Natural killer cell (primary cell): ENCODE results near the gene PASK. TPM values are rescaled to one million over a fixed set of nuclear protein-coding genes. Genes with fewer than 3 reads are reported as not detected.

Experiments
- ATAC-seq, 3 donors: fragments of 150-1000 bp in 2 of 3; fragments of 200-7000 bp in 1 of 3; cut with Tn5 transposase; 1 replicate in 1 of 3; 2 replicates in 2 of 3; pipeline ENCODE4 v1.10.0; 2021; ENCODE audit warnings: mild to moderate bottlenecking in 2 of 3, moderate library complexity in 2 of 3
- DNase-seq, 2 donors: peaks; one replicate each; pipeline versions ENCODE4 v3.0.0 to v3.0.0-alpha.2; 2013 to 2021; ENCODE audit warnings: mixed read lengths in 1 of 2
- H3K27ac ChIP-seq: one replicate; pipeline ENCODE4 v1.5.1; 2013; ENCODE audit warnings: mild to moderate bottlenecking, low read length
- H3K27me3 ChIP-seq: one replicate; pipeline ENCODE4 v1.6.1; 2013; ENCODE audit warnings: low read length; ENCODE audit not compliant: control insufficient read depth, insufficient read depth
- H3K36me3 ChIP-seq: one replicate; pipeline ENCODE4 v1.6.1; 2013; ENCODE audit warnings: low read length; ENCODE audit not compliant: control insufficient read depth, insufficient read depth
- H3K4me1 ChIP-seq: one replicate; pipeline ENCODE4 v1.6.1; 2013; ENCODE audit warnings: low read length; ENCODE audit not compliant: control insufficient read depth, insufficient read depth
- H3K4me3 ChIP-seq: one replicate; pipeline ENCODE4 v1.5.1; 2013; ENCODE audit warnings: low read length
- H3K9me3 ChIP-seq: one replicate; pipeline ENCODE4 v1.6.1; 2013; ENCODE audit warnings: low read length; ENCODE audit not compliant: control insufficient read depth, insufficient read depth
- H3K27ac Mint-ChIP-seq, 2 donors: one replicate each; pipeline ENCODE4 v1.8.0; 2022; ENCODE audit warnings: mild to moderate bottlenecking in 2 of 2, mixed read lengths in 2 of 2, moderate library complexity in 1 of 2
- H3K27me3 Mint-ChIP-seq, 2 donors: one replicate each; pipeline ENCODE4 v1.8.0; 2022; ENCODE audit warnings: low read depth in 2 of 2, mixed read lengths in 2 of 2
- H3K36me3 Mint-ChIP-seq: one replicate; pipeline ENCODE4 v1.8.0; 2022; ENCODE audit warnings: mixed read lengths
- H3K4me1 Mint-ChIP-seq, 2 donors: one replicate each; pipeline ENCODE4 v1.8.0; 2022; ENCODE audit warnings: mixed read lengths in 2 of 2
- H3K4me3 Mint-ChIP-seq: one replicate; pipeline ENCODE4 v1.8.0; 2022; ENCODE audit warnings: mild to moderate bottlenecking, moderate library complexity, mixed read lengths
- H3K9me3 Mint-ChIP-seq, 2 donors: one replicate each; pipeline ENCODE4 v1.8.0; 2022; ENCODE audit warnings: mixed read lengths in 2 of 2
- CTCF ChIP-seq: fragments of 200-600 bp; IDR thresholded peaks from one replicate; pipeline ENCODE4 v1.8.0; 2022; ENCODE audit warnings: antibody characterized with exemption
- WGBS: methylation state at CpG from one replicate; pipeline ENCODE4 v1.1.7; 2013; ENCODE audit warnings: missing lambda C conversion rate; ENCODE audit not compliant: insufficient coverage; 5-methylcytosine and 5-hydroxymethylcytosine counted together
- intact Hi-C: fragments of 100-400 bp; cut with micrococcal nuclease; formaldehyde crosslinking; loops from one replicate; pipeline ENCODE4 v1.14.2; 2022
- total RNA-seq, 4 donors: library from RNA; stranded (reverse); fragments of 120-200 nt in 1 of 4; gene quantifications; one replicate each; pipeline versions ENCODE4 v1.2.3 to v1.2.4, GENCODE V29; 2013 to 2022

Gene PASK
- total RNA-seq, 3 donors from 2014 or later (not counting 1 experiment from before 2014, with no cell fraction given): 27.9 to 45.2 (median 36.2) TPM

- Mint-ChIP-seq H3K4me3 (no peak overlapping the region), H3K27me3 (no peaks in the 10 kb centered on the region), H3K27ac (no peak overlapping the region), H3K36me3 (no peaks in the 10 kb centered on the region), H3K4me1 (no peaks in the 10 kb centered on the region), H3K9me3 (no peaks in the 10 kb centered on the region)
- H3K4me3 ChIP-seq: no peak overlapping the region
- ATAC-seq (no peak), DNase-seq (no peak)
- TF ChIP-seq CTCF: no peak
- no peaks in the 10 kb centered on the region for H3K4me1 ChIP-seq
- 97% methylated on average over 11 of the region's 11 CpGs for WGBS
- H3K27ac ChIP-seq: no peak overlapping the region
- H3K27me3 ChIP-seq: no peaks in the 10 kb centered on the region
- no peaks in the 10 kb centered on the region for H3K9me3 ChIP-seq
- intact Hi-C loops: no loop called here
- H3K36me3 ChIP-seq: peaks cover 2% of the 10 kb centered on the region
Measured at GRCh38 chr2:241185961-241186360, 36.7 kb upstream of the PASK start.

GRCh38 chr2:241184901-241185300 is 35.6 kb upstream of the PASK start:
- H3K4me1 Mint-ChIP-seq: no peaks in the 10 kb centered on the region
- H3K36me3 ChIP-seq: peaks cover 3% of the 10 kb centered on the region
- intact Hi-C loops: no loop called here
- H3K27me3 ChIP-seq: no peaks in the 10 kb centered on the region
- H3K27me3 Mint-ChIP-seq: no peaks in the 10 kb centered on the region
- no peak overlapping the region for H3K4me3 Mint-ChIP-seq
- no peaks in the 10 kb centered on the region for H3K4me1 ChIP-seq
- no peaks in the 10 kb centered on the region for H3K36me3 Mint-ChIP-seq
- no peak overlapping the region for H3K4me3 ChIP-seq
- no peak for TF ChIP-seq CTCF
- no peaks in the 10 kb centered on the region for H3K9me3 Mint-ChIP-seq
- WGBS: 77% methylated on average over 9 of the region's 9 CpGs
- H3K9me3 ChIP-seq: no peaks in the 10 kb centered on the region
- DNase-seq: no peak
- no peak overlapping the region for H3K27ac ChIP-seq
- ATAC-seq: no peak
- H3K27ac Mint-ChIP-seq: no peak overlapping the region

GRCh38 chr2:241183221-241183620 is 33.9 kb upstream of the PASK start:
- H3K9me3 ChIP-seq: no peaks in the 10 kb centered on the region
- H3K27me3 Mint-ChIP-seq: no peaks in the 10 kb centered on the region
- peaks cover 12% of the 10 kb centered on the region for H3K36me3 ChIP-seq
- no peak overlapping the region for H3K27ac Mint-ChIP-seq
- H3K4me1 Mint-ChIP-seq: no peaks in the 10 kb centered on the region
- H3K4me3 Mint-ChIP-seq: no peak overlapping the region
- intact Hi-C loops: no loop called here
- DNase-seq (no peak), ATAC-seq (no peak)
- H3K9me3 Mint-ChIP-seq: no peaks in the 10 kb centered on the region
- TF ChIP-seq CTCF: no peak
- no peak overlapping the region for H3K4me3 ChIP-seq
- 78% methylated on average over 9 of the region's 9 CpGs for WGBS
- no peaks in the 10 kb centered on the region for H3K4me1 ChIP-seq
- H3K36me3 Mint-ChIP-seq: peaks cover 7% of the 10 kb centered on the region
- H3K27me3 ChIP-seq: no peaks in the 10 kb centered on the region
- H3K27ac ChIP-seq: no peak overlapping the region

DNA sequence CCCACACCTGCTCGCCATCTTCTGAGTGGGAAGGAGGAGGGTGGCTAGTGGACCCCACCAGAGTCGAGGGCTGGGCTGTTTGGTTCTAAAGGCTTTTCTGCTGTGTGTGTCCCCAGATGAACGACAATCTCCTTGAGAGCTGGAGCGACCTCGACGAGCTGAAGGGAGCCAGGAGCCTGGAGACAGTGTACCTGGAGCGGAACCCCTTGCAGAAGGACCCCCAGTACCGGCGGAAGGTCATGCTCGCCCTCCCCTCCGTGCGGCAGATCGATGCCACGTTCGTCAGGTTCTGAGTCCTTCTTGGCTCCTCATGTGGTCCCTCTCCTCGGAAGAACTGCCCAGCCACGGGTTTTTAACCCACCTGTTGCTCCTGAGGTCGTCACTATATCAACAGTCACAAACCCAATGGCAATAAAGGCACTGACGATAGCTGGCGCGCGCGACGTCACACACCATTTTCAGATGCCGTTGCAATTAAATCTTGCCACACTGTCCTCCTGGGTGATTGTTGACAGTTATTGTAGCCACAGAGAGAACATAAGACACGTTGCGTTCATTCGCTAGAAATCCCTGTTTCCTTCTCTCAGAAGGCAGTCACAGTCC is 33.4 kb upstream of the PASK start:
- Mint-ChIP-seq H3K27ac (no peak overlapping the region), H3K4me1 (no peaks in the 10 kb centered on the region), H3K36me3 (peaks cover 7% of the 10 kb centered on the region), H3K27me3 (no peaks in the 10 kb centered on the region), H3K4me3 (no peak overlapping the region), H3K9me3 (no peaks in the 10 kb centered on the region)
- Histone ChIP-seq H3K4me1 (no peaks in the 10 kb centered on the region), H3K4me3 (no peak overlapping the region), H3K9me3 (no peaks in the 10 kb centered on the region), H3K27me3 (no peaks in the 10 kb centered on the region), H3K36me3 (peaks cover 12% of the 10 kb centered on the region), H3K27ac (no peak overlapping the region)
- WGBS: 95% methylated on average over 28 of the region's 28 CpGs
- ATAC-seq: no peak
- DNase-seq: no peak
- TF ChIP-seq CTCF: no peak
- intact Hi-C loops: no loop called here
